A673 (cell line): ENCODE results near the gene BIRC6. TPM values are rescaled to one million over a fixed set of nuclear protein-coding genes. Genes with fewer than 3 reads are reported as not detected.

ENCODE experiments used
- BruUV-seq: library from RNA; stranded (reverse); fragments of 400-500 nt; replicated peaks from 2 replicates; lab custom pipeline; 2021; lab: Mats Ljungman, UMichigan
- CTCF ChIA-PET: fragments of 300-600 bp; sonication (Branson Sonifier 250); formaldehyde crosslinking; loops from one replicate; lab custom pipeline; 2022; ENCODE audit warnings: antibody characterized with exemption; lab: Charles Lee
- POLR2A ChIA-PET: fragments of 300-600 bp; sonication (Branson Sonifier 250); formaldehyde crosslinking; loops from one replicate; lab custom pipeline; 2022; ENCODE audit warnings: antibody characterized with exemption; ENCODE audit not compliant: low non-redundant PET; lab: Charles Lee
- DNase-seq: peaks from one replicate; pipeline ENCODE4 v3.0.0-alpha.2; 2015; ENCODE audit warnings: low spot score
- H3K27ac ChIP-seq: fragments of 200-600 bp; sonication (generic); 2 replicates; pipeline ENCODE4 v1.5.1; 2016; ENCODE audit warnings: mixed run types, low read depth, mild to moderate bottlenecking, mixed read lengths, antibody characterized with exemption, low read length; ENCODE audit not compliant: poor library complexity, severe bottlenecking
- H3K27me3 ChIP-seq: fragments of 200-600 bp; sonication (generic); replicated peaks from 2 replicates; pipeline ENCODE4 v1.6.1; 2017; ENCODE audit warnings: mixed run types, low read depth, mild to moderate bottlenecking, mixed read lengths, antibody characterized with exemption, low read length; ENCODE audit not compliant: insufficient read depth, poor library complexity
- H3K36me3 ChIP-seq: fragments of 200-600 bp; sonication (generic); 2 replicates; pipeline ENCODE4 v1.6.1; 2016; ENCODE audit warnings: mixed run types, mild to moderate bottlenecking, mixed read lengths, antibody characterized with exemption, low read length; ENCODE audit not compliant: insufficient read depth, poor library complexity, severe bottlenecking
- H3K4me1 ChIP-seq: fragments of 200-600 bp; sonication (generic); 2 replicates; pipeline ENCODE4 v1.6.1; 2017; ENCODE audit warnings: mixed run types, mild to moderate bottlenecking, mixed read lengths, antibody characterized with exemption, low read length; ENCODE audit not compliant: insufficient read depth, poor library complexity, severe bottlenecking
- H3K4me3 ChIP-seq: fragments of 200-600 bp; sonication (generic); 2 replicates; pipeline ENCODE4 v1.5.1; 2016; ENCODE audit warnings: low read depth, mixed run types, mild to moderate bottlenecking, mixed read lengths, low read length; ENCODE audit not compliant: poor library complexity, severe bottlenecking
- H3K9me3 ChIP-seq: fragments of 200-600 bp; sonication (generic); 2 replicates; pipeline ENCODE4 v1.6.1; 2016; ENCODE audit warnings: mixed run types, low read depth, mild to moderate bottlenecking, mixed read lengths, antibody characterized with exemption, low read length; ENCODE audit not compliant: poor library complexity, severe bottlenecking
- CTCF ChIP-seq: fragments of 300-800, 200-600 bp; sonication (generic); conservative IDR thresholded peaks from 2 replicates; pipeline ENCODE4 v1.5.1; 2017; ENCODE audit warnings: low read depth, mild to moderate bottlenecking, antibody characterized with exemption, low read length, moderate library complexity, mixed read lengths
- EZH2 ChIP-seq: fragments of 200-600 bp; sonication (generic); IDR thresholded peaks from 2 replicates; pipeline ENCODE4 v1.6.1; 2017; ENCODE audit warnings: borderline replicate concordance, low read depth, mild to moderate bottlenecking, mixed read lengths, antibody characterized with exemption, low read length; ENCODE audit not compliant: poor library complexity, severe bottlenecking
- intact Hi-C: fragments of 100-400 bp; cut with micrococcal nuclease; formaldehyde crosslinking; loops from one replicate; pipeline ENCODE4 v1.10.0; 2022; ENCODE audit not compliant: unreplicated experiment
- total RNA-seq: library from RNA; stranded (reverse); gene quantifications from 2 replicates; pipeline ENCODE4 v1.2.3, GENCODE V29; 2021

BIRC6 gene
- total RNA-seq, 1 experiment from 2014 or later = 75.9 TPM

GRCh38 chr2:32450851-32451250 lies 94.0 kb downstream of the BIRC6 start:
- intact Hi-C loops = no loop called here
- H3K27me3 ChIP-seq = no peaks in the 10 kb centered on the region
- ChIA-PET CTCF (no interaction called here), POLR2A (no interaction called here)
- no peak overlapping the region for H3K4me3 ChIP-seq
- peaks cover 25% of the 10 kb centered on the region for H3K4me1 ChIP-seq
- no TSS peak for BruUV-seq
- H3K36me3 ChIP-seq = peaks cover 4% of the 10 kb centered on the region
- TF ChIP-seq CTCF = no peak
- TF ChIP-seq EZH2 = no peak
- DNase-seq = no peak
- no peak overlapping the region for H3K27ac ChIP-seq
- H3K9me3 ChIP-seq = no peaks in the 10 kb centered on the region

GRCh38 chr2:32452338-32453064 lies 95.7 kb downstream of the BIRC6 start:
- DNase-seq = no peak
- no peaks in the 10 kb centered on the region for H3K36me3 ChIP-seq
- intact Hi-C loops = no loop called here
- no peak overlapping the region for H3K4me3 ChIP-seq
- no peaks in the 10 kb centered on the region for H3K9me3 ChIP-seq
- ChIA-PET CTCF (interaction anchor here (0.5 kb wide), 1 partner anchor 634 kb away, joined by 3 read pairs; no protein-coding TSS in a partner anchor), POLR2A (no interaction called here)
- peaks cover 25% of the 10 kb centered on the region for H3K4me1 ChIP-seq
- BruUV-seq = no TSS peak
- TF ChIP-seq EZH2 = no peak
- no peak for TF ChIP-seq CTCF
- no peaks in the 10 kb centered on the region for H3K27me3 ChIP-seq
- no peak overlapping the region for H3K27ac ChIP-seq

GRCh38 chr2:32453242-32454062 lies 96.6 kb downstream of the BIRC6 start:
- Histone ChIP-seq H3K27me3 (no peaks in the 10 kb centered on the region), H3K27ac (no peak overlapping the region), H3K4me1 (peaks cover 25% of the 10 kb centered on the region), H3K9me3 (no peaks in the 10 kb centered on the region), H3K4me3 (no peak overlapping the region), H3K36me3 (no peaks in the 10 kb centered on the region)
- ChIA-PET POLR2A (no interaction called here), CTCF (no interaction called here)
- intact Hi-C loops = no loop called here
- peak; percentile 80 for DNase-seq
- no TSS peak for BruUV-seq
- no peak for TF ChIP-seq EZH2
- no peak for TF ChIP-seq CTCF
